IMR-90 (cell line): ENCODE results near the gene SYTL3. TPM values are rescaled to one million over a fixed set of nuclear protein-coding genes. Genes with fewer than 3 reads are reported as not detected.

ENCODE experiments used
- ATAC-seq: fragments of 200-7000 bp; cut with Tn5 transposase; 2 replicates; pipeline ENCODE4 v1.9.1; 2020; ENCODE audit warnings: low read depth, mild to moderate bottlenecking, moderate library complexity
- BruUV-seq: library from RNA; stranded (reverse); fragments of 400-500 nt; replicated peaks from 2 replicates; lab custom pipeline; 2021; lab: Mats Ljungman, UMichigan
- CTCF ChIA-PET: fragments of 300-600 bp; formaldehyde crosslinking; extraction: SDS; loops from one replicate; lab custom pipeline; 2021; ENCODE audit warnings: antibody characterized with exemption; lab: Yijun Ruan, JAX
- POLR2A ChIA-PET: fragments of 300-600 bp; sonication (Branson Sonifier 250); formaldehyde crosslinking; loops from one replicate; lab custom pipeline; 2022; ENCODE audit warnings: antibody characterized with exemption; ENCODE audit not compliant: unreplicated experiment; lab: Charles Lee
- DNase-seq: peaks from one replicate; pipeline ENCODE4 v3.0.0; 2013
- H2AFZ ChIP-seq: replicated peaks from 2 replicates; pipeline ENCODE3; 2013; ENCODE audit warnings: low read length, mild to moderate bottlenecking; ENCODE audit not compliant: poor library complexity
- H2AK5ac ChIP-seq: 2 replicates; pipeline ENCODE4 v1.6.1; 2013; ENCODE audit warnings: low read depth, low read length, inconsistent platforms
- H2AK9ac ChIP-seq: replicated peaks from 2 replicates; pipeline ENCODE3; 2013; ENCODE audit warnings: mild to moderate bottlenecking, low read depth, low read length, moderate library complexity; ENCODE audit not compliant: poor library complexity
- H2BK120ac ChIP-seq: 2 replicates; pipeline ENCODE4 v1.6.1; 2013; ENCODE audit warnings: low read depth, low read length, inconsistent platforms
- H2BK15ac ChIP-seq: 3 replicates; pipeline ENCODE4 v1.6.1; 2013; ENCODE audit warnings: low read depth, low read length, inconsistent platforms
- H2BK20ac ChIP-seq: 2 replicates; pipeline ENCODE4 v1.6.1; 2013; ENCODE audit warnings: low read depth, mild to moderate bottlenecking, inconsistent platforms, low read length, moderate library complexity
- H2BK5ac ChIP-seq: 2 replicates; pipeline ENCODE4 v1.6.1; 2013; ENCODE audit warnings: mild to moderate bottlenecking, low read depth, low read length, inconsistent platforms; ENCODE audit not compliant: poor library complexity, severe bottlenecking
- H3K14ac ChIP-seq: replicated peaks from 2 replicates; pipeline ENCODE4 v1.6.1; 2013; ENCODE audit warnings: low read depth, low read length, inconsistent platforms
- H3K18ac ChIP-seq: 2 replicates; pipeline ENCODE4 v1.6.1; 2013; ENCODE audit warnings: low read depth, low read length, control low read depth
- H3K23ac ChIP-seq: 2 replicates; pipeline ENCODE4 v1.6.1; 2013; ENCODE audit warnings: low read depth, low read length, inconsistent platforms
- H3K27ac ChIP-seq: 2 replicates; pipeline ENCODE4 v1.5.1; 2013; ENCODE audit warnings: mild to moderate bottlenecking, control low read depth, low read length; ENCODE audit not compliant: insufficient read depth
- H3K27me3 ChIP-seq: 2 replicates; pipeline ENCODE4 v1.6.1; 2013; ENCODE audit warnings: low read length; ENCODE audit not compliant: control insufficient read depth, insufficient read depth
- H3K36me3 ChIP-seq: 2 replicates; pipeline ENCODE4 v1.6.1; 2013; ENCODE audit warnings: low read length, mixed read lengths; ENCODE audit not compliant: control insufficient read depth, insufficient read depth
- H3K4ac ChIP-seq: 2 replicates; pipeline ENCODE4 v1.6.1; 2013; ENCODE audit warnings: low read depth, low read length, inconsistent platforms
- H3K4me1 ChIP-seq: 2 replicates; pipeline ENCODE4 v1.6.1; 2013; ENCODE audit warnings: low read length, mixed read lengths; ENCODE audit not compliant: control insufficient read depth, insufficient read depth
- H3K4me2 ChIP-seq: 2 replicates; pipeline ENCODE4 v1.6.1; 2013; ENCODE audit warnings: low read depth, mild to moderate bottlenecking, control low read depth, low read length, moderate library complexity
- H3K4me3 ChIP-seq: 2 replicates; pipeline ENCODE4 v1.5.1; 2013; ENCODE audit warnings: low read depth, mild to moderate bottlenecking, control low read depth, low read length, moderate library complexity; ENCODE audit not compliant: insufficient read depth
- H3K56ac ChIP-seq: 2 replicates; pipeline ENCODE4 v1.6.1; 2013; ENCODE audit warnings: low read length, inconsistent platforms; ENCODE audit not compliant: insufficient read depth; ENCODE audit errors: extremely low read depth
- H3K79me1 ChIP-seq, 2 experiments: 2 replicates each; pipeline ENCODE4 v1.6.1; 2013; ENCODE audit warnings: low read length in 2 of 2, inconsistent platforms in 1 of 2, low read depth in 1 of 2
- H3K9ac ChIP-seq: 2 replicates; pipeline ENCODE4 v1.6.1; 2013; ENCODE audit warnings: low read depth, low read length, control low read depth
- H3K9me1 ChIP-seq: 2 replicates; pipeline ENCODE4 v1.6.1; 2013; ENCODE audit warnings: low read length, inconsistent platforms; ENCODE audit not compliant: insufficient read depth
- H3K9me3 ChIP-seq: 2 replicates; pipeline ENCODE4 v1.6.1; 2013; ENCODE audit warnings: low read length; ENCODE audit not compliant: control insufficient read depth, insufficient read depth
- H4K20me1 ChIP-seq: 2 replicates; pipeline ENCODE4 v1.6.1; 2013; ENCODE audit warnings: low read length, inconsistent platforms; ENCODE audit not compliant: insufficient read depth
- H4K5ac ChIP-seq: 2 replicates; pipeline ENCODE4 v1.6.1; 2013; ENCODE audit warnings: mild to moderate bottlenecking, low read depth, low read length, control low read depth
- H4K8ac ChIP-seq, 2 experiments: 2 replicates each; pipeline ENCODE4 v1.6.1; 2013; ENCODE audit warnings: low read depth in 2 of 2, low read length in 2 of 2, control low read depth in 1 of 2, inconsistent platforms in 1 of 2
- H4K91ac ChIP-seq: 2 replicates; pipeline ENCODE4 v1.6.1; 2013; ENCODE audit warnings: low read depth, low read length, inconsistent platforms; ENCODE audit not compliant: insufficient read depth
- MAZ ChIP-seq: IDR thresholded peaks from 2 replicates; pipeline ENCODE4 v1.6.1; 2012; ENCODE audit warnings: low read depth, mild to moderate bottlenecking, low read length, improper control_type of control experiment, moderate library complexity, borderline replicate concordance
- WGBS, 2 experiments: methylation state at CpG; one replicate each; pipeline versions ENCODE4 v1.1.5 to v1.1.7; 2013; ENCODE audit warnings: missing lambda C conversion rate in 2 of 2; ENCODE audit not compliant: insufficient read length in 1 of 2; ENCODE audit errors: extremely low coverage in 2 of 2; 5-methylcytosine and 5-hydroxymethylcytosine counted together
- dilution Hi-C: fragments of 300-500 bp; cut with HindIII; formaldehyde crosslinking; loops from one replicate; pipeline ENCODE4 v1.14.3; 2018; ENCODE audit warnings: low sequenced_read_pairs; ENCODE audit not compliant: unreplicated experiment
- in situ Hi-C: fragments of 300-500 bp; cut with MboI; formaldehyde crosslinking; loops from 3 replicates; pipeline ENCODE4 v1.14.3; 2019; ENCODE audit warnings: low sequenced_read_pairs, inconsistent platforms, mixed read lengths
- intact Hi-C: fragments of 100-400 bp; cut with micrococcal nuclease; formaldehyde crosslinking; loops from 2 replicates; pipeline ENCODE4 v1.10.0; 2022
- polyA plus RNA-seq, 3 experiments: library from polyadenylated mRNA; depleted of rRNA; stranded (reverse); fragments of >200 nt; gene quantifications; 2 replicates each; pipeline ENCODE4 v1.2.3, GENCODE V29; 2012; ENCODE audit warnings: low replicate concordance in 1 of 3
- total RNA-seq: library from RNA; depleted of rRNA; stranded (reverse); fragments of >200 nt; gene quantifications from 2 replicates; pipeline ENCODE4 v1.2.3, GENCODE V29; 2012

SYTL3 gene
- total and polyA plus RNA-seq, 2 of the 4 experiments (the other 2 are of a cell fraction) = 2.9 to 4.3 TPM

DNA sequence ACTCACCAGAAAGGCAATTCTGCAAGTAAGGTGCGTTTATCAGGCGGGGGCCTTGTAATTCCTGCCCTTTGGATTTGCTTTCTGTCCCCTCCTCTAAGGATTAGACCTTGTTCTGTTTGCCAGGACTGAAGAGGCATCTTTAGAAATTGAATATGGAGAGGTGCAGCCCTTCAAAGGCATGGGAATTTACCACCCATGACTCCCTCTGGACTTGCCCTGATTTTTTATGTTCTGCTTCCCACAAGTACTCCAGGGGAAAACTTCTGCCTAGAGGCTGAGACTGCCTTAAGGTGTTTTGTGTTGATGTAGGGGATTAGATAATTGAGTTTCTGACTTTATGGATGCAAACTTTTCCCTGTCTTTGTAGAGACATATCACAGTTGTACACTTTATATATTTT lies 30.2 kb downstream of the SYTL3 start:
- Histone ChIP-seq H2BK20ac (no peak overlapping the region), H3K36me3 (no peaks in the 10 kb centered on the region), H4K20me1 (no peaks in the 10 kb centered on the region), H4K5ac (no peak overlapping the region), H3K9me1 (no peaks in the 10 kb centered on the region), H3K79me1 (no peaks in the 10 kb centered on the region), H2AK5ac (no peak overlapping the region), H3K9me3 (no peaks in the 10 kb centered on the region), H3K9ac (no peak overlapping the region), H3K18ac (no peak overlapping the region), H3K4ac (no peak overlapping the region), H4K91ac (no peak overlapping the region), H2AK9ac (no peak overlapping the region), H4K8ac (no peak overlapping the region), H2BK15ac (no peak overlapping the region), H3K23ac (no peak overlapping the region), H3K4me1 (0 out of 2 replicates have a peak, but pooled peaks cover 2% of the 10 kb centered on the region), H2AFZ (no peak overlapping the region), H3K27me3 (no peaks in the 10 kb centered on the region), H3K4me3 (no peak overlapping the region), H3K14ac (no peak overlapping the region), H3K27ac (no peak overlapping the region), H3K56ac (no peak overlapping the region), H3K4me2 (no peak overlapping the region), H2BK120ac (no peak overlapping the region), H2BK5ac (no peak overlapping the region)
- no CpG with 5 or more reads among the region's 2 CpGs for WGBS, 2 experiments
- no peak for ATAC-seq
- dilution Hi-C loops (no loop called here), intact Hi-C loops (no loop called here), in situ Hi-C loops (no loop called here)
- no peak for TF ChIP-seq MAZ
- ChIA-PET CTCF (no interaction called here), POLR2A (no interaction called here)
- no TSS peak for BruUV-seq
- no peak for DNase-seq
